Measurements from ENCODE around the gene SPRED2.
A peak's percentile ranks its signal among the peaks of the same experiment; 100 is the strongest.

The SPRED2 gene

DNA sequence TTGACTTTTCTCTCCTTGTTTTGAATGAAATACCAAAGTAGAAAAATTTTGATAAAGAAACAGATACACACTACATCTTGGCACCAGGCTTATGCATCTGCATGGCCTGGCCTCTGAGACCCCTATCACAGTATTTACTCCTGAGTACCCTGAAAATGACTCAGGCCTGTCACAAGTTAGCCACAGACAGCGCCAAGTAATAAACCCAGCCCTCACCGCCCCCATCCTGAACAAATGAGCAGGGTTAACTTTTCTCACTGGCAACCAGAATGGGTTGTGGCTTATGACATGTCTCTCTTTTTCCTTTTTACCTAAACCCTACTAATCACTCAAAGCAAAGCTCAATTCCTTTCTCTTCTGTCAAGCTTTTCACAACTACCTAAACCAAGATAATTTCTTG is 35.3 kb downstream of the SPRED2 start:
- Mint-ChIP-seq H3K4me1 (peaks cover 50% of the 10 kb centered on the region), H3K4me3 (peak overlapping the region in 1 of 3 experiments; percentile 12), H3K9me3 (no peaks in the 10 kb centered on the region), H3K27me3 (ENCODE audit: low read depth) (no peaks in the 10 kb centered on the region), H3K27ac (peak overlapping the region in 2 of 3 experiments; percentile 0 to 11), H3K36me3 (ENCODE audit: low read depth) (peaks cover 12% of the 10 kb centered on the region)
- no peak for TF ChIP-seq CTCF (IDR thresholded peaks at IDR 0.05; ENCODE audit: unreplicated experiment in 3 of 3)

DNA sequence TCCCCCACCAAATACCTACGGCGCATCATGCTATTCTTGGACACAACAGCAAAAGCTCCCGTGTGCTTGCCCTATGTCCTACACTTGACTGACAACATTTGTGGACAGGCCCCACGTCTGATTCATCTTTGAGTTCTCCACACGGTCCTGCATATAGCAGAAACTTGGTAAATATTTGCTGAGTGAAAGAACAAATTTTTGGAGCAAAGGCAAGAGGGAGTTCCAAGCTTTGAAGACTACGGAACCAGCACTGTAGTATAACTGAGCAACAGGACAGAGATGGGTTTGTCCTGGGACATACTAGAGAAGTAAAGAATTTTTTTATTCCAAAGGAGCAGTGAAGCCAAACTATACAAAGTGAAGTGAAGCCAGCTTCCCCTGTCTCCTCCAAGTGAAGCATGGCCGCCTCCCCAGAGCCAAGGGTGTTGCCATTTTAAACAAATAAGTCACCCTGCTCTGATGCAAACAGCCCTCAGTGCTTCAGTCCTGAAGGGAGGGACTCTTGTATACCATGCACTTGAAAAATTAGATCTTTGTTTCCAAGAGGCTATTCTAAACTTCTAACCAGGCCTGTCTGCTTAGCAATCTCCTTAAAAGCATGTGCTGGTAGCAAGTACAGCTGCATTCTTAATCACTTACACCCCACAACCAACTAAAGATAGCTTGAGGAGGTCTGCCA is 35.9 kb downstream of the SPRED2 start:
- TF ChIP-seq CTCF (IDR thresholded peaks at IDR 0.05; ENCODE audit: unreplicated experiment in 3 of 3): no peak
- Mint-ChIP-seq H3K9me3 (no peaks in the 10 kb centered on the region), H3K27ac (peak overlapping the region in 1 of 3 experiments; percentile 0), H3K4me3 (no peak overlapping the region), H3K27me3 (ENCODE audit: low read depth) (no peaks in the 10 kb centered on the region), H3K4me1 (peaks cover 48% of the 10 kb centered on the region), H3K36me3 (ENCODE audit: low read depth) (peaks cover 12% of the 10 kb centered on the region)

DNA sequence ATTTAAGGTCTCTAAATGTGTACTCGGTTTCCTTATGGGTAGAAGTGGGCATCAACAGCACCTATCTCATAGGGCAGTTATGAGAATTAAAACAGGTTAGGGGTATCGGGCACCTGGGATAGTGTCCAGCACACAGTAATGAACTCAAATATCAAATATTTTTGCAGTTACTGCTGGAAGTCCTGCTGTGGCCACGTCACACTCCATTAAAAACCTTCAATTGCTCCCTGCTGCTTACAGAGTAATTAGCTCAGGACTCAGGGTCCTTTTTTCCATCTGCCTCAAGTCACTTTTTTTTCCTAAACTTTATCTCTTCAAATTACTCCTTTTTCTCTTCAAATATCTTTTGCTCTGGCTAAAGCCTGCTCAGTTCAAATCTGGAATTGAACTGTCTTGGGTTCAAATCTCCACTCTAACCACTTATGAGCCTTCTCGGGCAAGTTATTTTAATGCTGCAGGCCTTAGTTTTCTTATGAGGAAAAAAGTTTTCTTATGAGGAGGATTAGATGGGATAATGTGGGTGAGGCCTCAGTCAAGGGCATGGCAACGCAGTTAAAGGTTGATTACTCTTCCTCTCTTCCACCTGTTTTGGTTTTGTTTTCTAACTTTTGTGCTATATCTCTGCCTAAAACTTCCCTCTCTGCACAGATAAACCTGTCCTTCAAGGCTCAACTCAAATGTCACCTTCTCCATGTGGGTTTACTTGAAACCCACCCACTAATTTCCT is 36.6 kb downstream of the SPRED2 start:
- H3K36me3 Mint-ChIP-seq (ENCODE audit: low read depth): peaks cover 12% of the 10 kb centered on the region
- TF ChIP-seq CTCF (IDR thresholded peaks at IDR 0.05; ENCODE audit: unreplicated experiment in 3 of 3): no peak
- no peaks in the 10 kb centered on the region for H3K27me3 Mint-ChIP-seq (ENCODE audit: low read depth)
- no peak overlapping the region for H3K4me3 Mint-ChIP-seq
- no peaks in the 10 kb centered on the region for H3K9me3 Mint-ChIP-seq
- peaks cover 55% of the 10 kb centered on the region for H3K4me1 Mint-ChIP-seq
- peak overlapping the region in 1 of 3 experiments; percentile 0 for H3K27ac Mint-ChIP-seq

- TF ChIP-seq CTCF (IDR thresholded peaks at IDR 0.05; ENCODE audit: unreplicated experiment in 3 of 3): no peak
- peaks cover 66% of the 10 kb centered on the region for H3K4me1 Mint-ChIP-seq
- no peak overlapping the region for H3K27ac Mint-ChIP-seq
- no peaks in the 10 kb centered on the region for H3K27me3 Mint-ChIP-seq (ENCODE audit: low read depth)
- no peaks in the 10 kb centered on the region for H3K9me3 Mint-ChIP-seq
- H3K4me3 Mint-ChIP-seq: no peak overlapping the region
- H3K36me3 Mint-ChIP-seq (ENCODE audit: low read depth): peaks cover 9% of the 10 kb centered on the region
Measured at GRCh38 chr2:65393743-65394422, 38.5 kb downstream of the SPRED2 start.

DNA sequence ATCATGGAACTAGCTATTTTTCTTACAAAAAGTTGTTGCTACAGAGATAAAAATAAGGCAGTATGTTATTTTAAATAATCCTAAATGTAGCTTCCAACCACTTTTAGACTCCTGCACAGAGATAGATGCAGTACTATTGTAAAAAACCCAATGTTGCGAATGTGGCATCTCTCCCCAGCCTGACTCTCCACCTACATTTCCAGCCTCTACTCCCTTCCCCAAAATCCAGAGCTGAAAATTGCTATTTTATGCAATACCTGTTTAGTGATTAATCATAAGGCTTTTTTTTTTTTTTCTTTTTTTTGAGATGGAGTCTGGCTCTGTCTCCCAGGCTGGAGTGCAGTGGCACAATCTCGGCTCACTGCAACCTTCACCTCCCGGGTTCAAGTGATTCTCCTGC is 39.4 kb downstream of the SPRED2 start:
- Mint-ChIP-seq H3K36me3 (ENCODE audit: low read depth) (peaks cover under 1% of the 10 kb centered on the region), H3K27ac (no peak overlapping the region), H3K4me1 (peaks cover 66% of the 10 kb centered on the region), H3K9me3 (no peaks in the 10 kb centered on the region), H3K27me3 (ENCODE audit: low read depth) (no peaks in the 10 kb centered on the region), H3K4me3 (no peak overlapping the region)
- no peak for TF ChIP-seq CTCF (IDR thresholded peaks at IDR 0.05; ENCODE audit: unreplicated experiment in 3 of 3)
